ENCODE measurements around the gene TNFAIP3.

Gene TNFAIP3

DNA sequence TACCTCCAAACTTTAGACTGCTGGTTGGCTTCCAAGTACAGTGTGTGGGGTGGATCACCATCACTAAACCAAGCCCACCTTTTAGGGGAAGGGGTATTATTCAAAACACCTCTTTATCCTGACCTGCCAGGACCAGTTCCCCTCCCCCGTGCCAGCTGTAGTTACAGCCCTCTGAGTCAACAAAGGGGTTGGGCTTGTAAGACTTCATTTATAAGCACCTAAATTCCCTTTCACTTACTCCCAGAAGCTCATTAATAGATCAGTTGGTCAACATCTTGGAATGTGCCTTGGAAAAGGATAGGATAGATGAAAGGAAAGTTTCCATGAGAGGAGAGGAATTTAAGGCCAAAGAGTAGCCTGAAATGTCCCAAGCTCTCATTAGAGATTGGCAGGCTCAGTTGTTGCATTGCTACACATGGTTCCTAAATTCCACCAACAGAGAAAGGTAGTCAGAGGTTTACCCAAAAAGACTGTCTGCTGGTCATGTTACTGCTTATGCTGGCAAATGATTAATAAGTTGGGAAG lies 59.2 kb downstream of the TNFAIP3 start:
- DNase-seq, result no peak

- DNase-seq, result no peak
These were observed 59.9 kb downstream of the TNFAIP3 start for GRCh38 chr6:137926985-137927384.

DNA sequence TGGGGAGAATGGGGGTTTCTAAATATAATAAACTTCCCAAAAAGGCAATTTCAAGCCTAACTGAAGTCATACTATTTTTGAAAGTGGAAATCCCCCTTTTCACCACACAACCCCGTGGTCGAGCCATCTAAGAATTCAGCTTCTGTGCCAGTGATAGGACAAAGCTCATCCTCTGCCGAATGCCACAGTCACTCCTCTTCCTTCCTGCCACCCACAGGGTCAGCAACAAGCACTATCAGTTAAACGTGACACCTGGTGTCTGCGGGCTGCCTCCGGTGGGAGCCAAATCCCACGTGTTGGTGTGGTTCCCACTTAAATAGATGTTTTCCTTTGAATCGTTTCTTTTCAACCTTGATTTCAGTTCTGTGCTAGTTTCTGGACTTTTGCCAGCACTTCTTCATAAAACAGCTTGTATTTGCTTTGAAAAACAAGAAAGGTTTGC lies 60.7 kb downstream of the TNFAIP3 start:
- peak in 3 of 4 experiments; percentile 5 to 24 (median 13) for DNase-seq

DNA sequence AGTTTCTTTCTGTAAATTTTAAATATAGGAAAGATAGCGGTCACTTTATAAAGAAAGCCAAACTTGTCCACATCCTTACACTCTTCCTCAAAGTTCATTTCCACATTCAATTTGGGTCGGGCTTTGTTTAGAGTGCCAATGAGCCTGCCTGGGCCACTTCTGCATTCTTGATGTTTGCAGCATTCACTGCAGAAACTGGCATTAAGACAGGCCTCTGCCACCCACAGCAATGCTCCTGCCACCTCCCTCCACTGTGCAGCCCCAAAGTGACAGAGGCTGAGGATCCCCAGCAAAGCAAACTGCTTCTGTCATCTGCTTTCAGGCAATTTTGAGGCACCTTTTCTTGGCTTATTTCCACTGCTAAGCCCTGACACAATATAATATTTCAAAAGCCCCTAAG lies 61.2 kb downstream of the TNFAIP3 start:
- no peak for DNase-seq

DNA sequence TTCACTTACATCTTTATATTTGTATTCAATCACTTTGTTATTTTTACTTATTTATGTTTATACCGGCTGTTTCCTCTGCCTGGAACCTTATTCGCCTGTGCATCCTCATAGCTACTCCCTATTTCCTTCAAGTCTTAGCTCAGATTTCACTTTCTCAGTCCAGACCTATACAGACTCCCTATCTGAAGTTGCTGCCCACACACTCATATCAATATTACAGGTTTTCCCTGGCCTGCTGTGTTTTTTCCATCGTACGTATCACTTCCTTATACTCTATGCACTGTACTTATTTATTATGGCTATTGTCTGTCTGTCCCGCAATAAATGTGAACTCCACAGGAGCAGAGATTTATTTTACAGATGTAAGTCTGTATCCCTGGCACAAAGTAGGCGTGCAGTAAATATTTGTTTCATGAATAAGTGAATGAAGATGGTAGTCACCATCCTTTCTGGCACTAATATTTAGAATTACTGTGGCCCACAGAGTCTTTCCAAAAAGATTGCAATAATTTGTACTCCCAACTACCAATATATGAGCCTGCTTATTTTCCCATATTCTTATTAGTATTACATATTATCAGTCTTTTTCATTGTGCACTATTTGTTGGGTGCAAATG lies 64.9 kb downstream of the TNFAIP3 start:
- no peak for DNase-seq
